GM12873 (cell line): ENCODE results near the gene ELSPBP1.
A peak's percentile ranks its signal among the peaks of the same experiment; 100 is the strongest.

Experiments used
- CTCF ChIP-seq: IDR thresholded peaks from 2 replicates; pipeline ENCODE4 v1.5.1; 2012; ENCODE audit warnings: low read depth, mild to moderate bottlenecking, moderate library complexity, low read length, control low read depth; ENCODE audit not compliant: insufficient read depth; ENCODE audit errors: missing control alignments

ELSPBP1 gene

GRCh38 chr19:47994209-47994802 is at the start of gene ELSPBP1:
Gene ELSPBP1, plus strand, starts transcription at chr19:47994632. Its CDS starts 14,036 bp downstream, at chr19:48008668.
- TF ChIP-seq CTCF: no peak

GRCh38 chr19:47949852-47950521 is 44.4 kb upstream of the ELSPBP1 start:
- TF ChIP-seq CTCF: peak; percentile 45

GRCh38 chr19:47973529-47973928 is 20.9 kb upstream of the ELSPBP1 start:
- no peak for TF ChIP-seq CTCF

- TF ChIP-seq CTCF: no peak
Observed at GRCh38 chr19:47991191-47991808, 3.1 kb upstream of the ELSPBP1 start.

GRCh38 chr19:47992070-47992469 is 2.4 kb upstream of the ELSPBP1 start, which contains the start of gene BSPH1:
Gene BSPH1, minus strand, starts transcription at chr19:47992170. Its CDS starts 89 bp downstream, at chr19:47992081.
- no peak for TF ChIP-seq CTCF

- no peak for TF ChIP-seq CTCF
Observed at GRCh38 chr19:47996230-47996727, 1.8 kb downstream of the ELSPBP1 start.

- TF ChIP-seq CTCF: no peak
Observed at GRCh38 chr19:47998800-47999199, 4.4 kb downstream of the ELSPBP1 start.
